ENCODE data around the gene SPAG9.

SPAG9 gene

DNA sequence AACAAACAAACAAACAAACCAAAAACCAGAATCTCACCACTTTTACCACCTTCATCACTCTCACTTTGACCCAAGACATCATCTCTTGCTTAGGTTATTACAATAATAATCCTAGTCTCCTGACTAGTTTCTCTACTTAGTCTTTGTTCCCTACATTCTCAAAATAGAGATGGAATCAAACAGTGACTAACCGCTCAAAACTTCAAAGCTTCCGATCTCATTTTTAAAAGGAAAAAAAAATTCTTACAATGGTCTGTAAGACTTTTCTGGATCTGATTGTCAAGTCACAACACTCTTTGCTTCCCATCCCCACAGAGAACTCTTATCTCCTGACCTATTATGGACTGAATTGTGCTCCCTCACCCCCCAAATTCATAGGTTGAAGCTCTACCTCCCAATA lies 60.9 kb downstream of the SPAG9 start:
- peak; percentile 52 for DNase-seq (ENCODE audit: low read depth)
- TF ChIP-seq, protein P1, sequence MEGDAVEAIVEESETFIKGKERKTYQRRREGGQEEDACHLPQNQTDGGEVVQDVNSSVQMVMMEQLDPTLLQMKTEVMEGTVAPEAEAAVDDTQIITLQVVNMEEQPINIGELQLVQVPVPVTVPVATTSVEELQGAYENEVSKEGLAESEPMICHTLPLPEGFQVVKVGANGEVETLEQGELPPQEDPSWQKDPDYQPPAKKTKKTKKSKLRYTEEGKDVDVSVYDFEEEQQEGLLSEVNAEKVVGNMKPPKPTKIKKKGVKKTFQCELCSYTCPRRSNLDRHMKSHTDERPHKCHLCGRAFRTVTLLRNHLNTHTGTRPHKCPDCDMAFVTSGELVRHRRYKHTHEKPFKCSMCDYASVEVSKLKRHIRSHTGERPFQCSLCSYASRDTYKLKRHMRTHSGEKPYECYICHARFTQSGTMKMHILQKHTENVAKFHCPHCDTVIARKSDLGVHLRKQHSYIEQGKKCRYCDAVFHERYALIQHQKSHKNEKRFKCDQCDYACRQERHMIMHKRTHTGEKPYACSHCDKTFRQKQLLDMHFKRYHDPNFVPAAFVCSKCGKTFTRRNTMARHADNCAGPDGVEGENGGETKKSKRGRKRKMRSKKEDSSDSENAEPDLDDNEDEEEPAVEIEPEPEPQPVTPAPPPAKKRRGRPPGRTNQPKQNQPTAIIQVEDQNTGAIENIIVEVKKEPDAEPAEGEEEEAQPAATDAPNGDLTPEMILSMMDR (conservative IDR thresholded peaks at IDR 0.05; ENCODE audit: low read length) = no peak

DNA sequence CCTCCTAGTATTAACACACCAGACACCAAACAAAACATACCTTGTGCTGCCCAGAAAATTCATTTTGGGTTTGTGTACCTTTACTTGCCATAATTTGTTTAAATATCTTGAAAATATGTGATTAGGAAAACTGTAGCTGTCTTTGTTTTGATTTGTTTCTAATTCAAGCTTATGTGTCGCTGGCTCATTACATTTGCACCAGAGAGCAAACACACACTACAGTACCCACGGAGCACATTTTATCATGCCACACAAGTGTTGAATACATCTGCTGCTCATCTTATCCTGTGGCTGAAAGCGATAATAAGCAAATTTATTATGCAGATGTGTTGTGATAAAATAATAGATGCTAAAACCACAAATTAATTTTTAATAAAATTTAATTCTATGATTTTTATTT lies 63.1 kb downstream of the SPAG9 start:
- no peak for DNase-seq (ENCODE audit: low read depth)
- H3K4me3 ChIP-seq (ENCODE audit: low read length) = no peak overlapping the region
- TF ChIP-seq, protein P1 (conservative IDR thresholded peaks at IDR 0.05; ENCODE audit: low read length) = no peak

More for the DNA sequence above, 60.9 kb downstream of the SPAG9 start:
- no peak overlapping the region for H3K4me3 ChIP-seq (ENCODE audit: low read length)

DNA sequence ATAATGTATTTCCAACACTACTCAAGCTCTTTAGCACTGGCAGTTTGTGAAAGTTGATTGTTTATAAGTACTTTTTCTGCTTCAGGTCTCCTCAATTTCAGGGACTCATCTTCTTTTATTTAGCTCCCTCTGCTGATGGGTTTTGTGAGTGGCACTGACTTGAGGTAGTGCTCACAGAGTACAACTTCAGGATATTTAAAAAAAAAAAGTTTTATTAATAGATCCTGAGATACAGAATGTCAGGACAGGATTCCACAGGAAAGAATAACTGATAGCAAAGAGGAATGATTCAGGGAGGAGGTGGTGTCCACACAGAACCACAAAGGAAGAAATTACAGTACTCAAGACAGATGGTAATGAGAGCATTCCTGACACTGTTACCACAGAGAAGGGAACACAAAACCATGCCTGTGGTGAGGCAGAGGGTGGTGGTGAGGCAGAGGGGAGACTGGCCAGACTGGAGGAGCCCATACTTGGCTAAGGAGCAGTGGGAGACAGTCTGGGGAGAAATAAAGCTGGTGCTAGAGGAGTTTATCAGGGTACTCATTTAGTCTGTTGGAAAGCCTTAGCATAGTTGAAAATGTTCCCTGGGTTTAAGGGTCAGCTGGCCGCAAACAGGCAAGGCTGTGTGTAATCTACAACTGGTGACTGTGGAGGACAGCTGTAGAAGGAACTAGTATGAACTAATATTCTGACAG lies 63.7 kb downstream of the SPAG9 start:
- H3K4me3 ChIP-seq (ENCODE audit: low read length) = peak overlapping the region; percentile 27; the same call in 1 of the 2 replicates
- DNase-seq (ENCODE audit: low read depth) = peak; percentile 97
- TF ChIP-seq, protein P1 (conservative IDR thresholded peaks at IDR 0.05; ENCODE audit: low read length) = peak; percentile 74

DNA sequence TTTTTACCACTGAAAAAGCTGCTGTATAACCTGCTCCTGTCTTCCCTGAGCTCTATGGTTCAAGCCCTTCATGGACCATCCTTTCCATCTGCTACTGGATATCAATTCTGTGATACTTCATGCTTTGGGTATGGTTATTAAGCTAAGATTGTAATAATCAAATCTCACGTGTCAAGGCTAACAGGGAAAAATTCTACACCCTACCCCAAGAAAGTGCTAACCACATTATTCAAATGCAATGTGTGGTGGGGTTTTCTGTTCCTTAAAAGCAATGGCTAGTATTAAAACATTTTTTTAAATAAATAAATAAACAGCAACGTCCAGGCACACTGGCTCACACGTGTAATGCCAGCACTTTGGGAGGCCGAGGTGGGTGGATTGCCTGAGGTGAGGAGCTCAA lies 65.9 kb downstream of the SPAG9 start:
- DNase-seq (ENCODE audit: low read depth) = no peak
- H3K4me3 ChIP-seq (ENCODE audit: low read length) = no peak overlapping the region
- TF ChIP-seq, protein P1 (conservative IDR thresholded peaks at IDR 0.05; ENCODE audit: low read length) = no peak

- DNase-seq (ENCODE audit: low read depth) = no peak
- TF ChIP-seq, protein P1 (conservative IDR thresholded peaks at IDR 0.05; ENCODE audit: low read length) = no peak
- H3K4me3 ChIP-seq (ENCODE audit: low read length) = no peak overlapping the region
Measured at GRCh38 chr17:51052235-51052634, 68.4 kb downstream of the SPAG9 start.

- no peak for DNase-seq (ENCODE audit: low read depth)
Measured at GRCh38 chr17:51050291-51051033, 70.2 kb downstream of the SPAG9 start.

More at GRCh38 chr17:51050291-51051033, 70.2 kb downstream of the SPAG9 start:
- TF ChIP-seq, protein P1 (conservative IDR thresholded peaks at IDR 0.05; ENCODE audit: low read length) = no peak
- no peak overlapping the region for H3K4me3 ChIP-seq (ENCODE audit: low read length)
